Mesendoderm (in vitro differentiated cells): ENCODE data around the gene ZNF595.
"Not testable (repeated sequence)": the region's sequence is repeated elsewhere in the genome, so short reads cannot be mapped to it uniquely, and the experiment has no call there.

Experiments
- DNase-seq: peaks from one replicate; pipeline ENCODE4 v3.0.0; 2013
- H2AK5ac ChIP-seq: 2 replicates; pipeline ENCODE4 v1.6.1; 2013; ENCODE audit warnings: low read length, inconsistent platforms
- H2BK120ac ChIP-seq: 2 replicates; pipeline ENCODE4 v1.6.1; 2013; ENCODE audit warnings: low read depth, mild to moderate bottlenecking, low read length, moderate library complexity, mixed read lengths
- H2BK15ac ChIP-seq: replicated peaks from 2 replicates; pipeline ENCODE4 v1.6.1; 2013; ENCODE audit warnings: low read depth, mild to moderate bottlenecking, moderate library complexity
- H2BK5ac ChIP-seq: 2 replicates; pipeline ENCODE4 v1.6.1; 2013; ENCODE audit warnings: low read length, inconsistent platforms
- H3K18ac ChIP-seq: 2 replicates; pipeline ENCODE4 v1.6.1; 2013; ENCODE audit warnings: mild to moderate bottlenecking, low read length, mixed read lengths
- H3K23ac ChIP-seq: one replicate; pipeline ENCODE4 v1.6.1; 2013; ENCODE audit warnings: low read length
- H3K27ac ChIP-seq: 2 replicates; pipeline ENCODE4 v1.5.1; 2013; ENCODE audit warnings: low read depth, mild to moderate bottlenecking, inconsistent platforms, low read length, moderate library complexity
- H3K27me3 ChIP-seq: 2 replicates; pipeline ENCODE4 v1.6.1; 2013; ENCODE audit warnings: low read length, control low read depth, mild to moderate bottlenecking, inconsistent platforms; ENCODE audit not compliant: insufficient read depth, poor library complexity
- H3K36me3 ChIP-seq: 2 replicates; pipeline ENCODE4 v1.6.1; 2013; ENCODE audit warnings: low read length, inconsistent platforms; ENCODE audit not compliant: control insufficient read depth, insufficient read depth
- H3K4ac ChIP-seq: one replicate; pipeline ENCODE4 v1.6.1; 2013; ENCODE audit warnings: low read depth, mild to moderate bottlenecking, low read length, moderate library complexity
- H3K4me1 ChIP-seq: 2 replicates; pipeline ENCODE4 v1.6.1; 2013; ENCODE audit warnings: low read depth, low read length, inconsistent platforms; ENCODE audit not compliant: control insufficient read depth
- H3K4me2 ChIP-seq: 2 replicates; pipeline ENCODE4 v1.6.1; 2013; ENCODE audit warnings: low read length
- H3K4me3 ChIP-seq: 2 replicates; pipeline ENCODE4 v1.5.1; 2013; ENCODE audit warnings: mild to moderate bottlenecking, low read length
- H3K56ac ChIP-seq: one replicate; pipeline ENCODE4 v1.6.1; 2013; ENCODE audit warnings: low read length
- H3K79me1 ChIP-seq: 2 replicates; pipeline ENCODE4 v1.6.1; 2013; ENCODE audit warnings: low read length, inconsistent platforms
- H3K79me2 ChIP-seq: 2 replicates; pipeline ENCODE4 v1.6.1; 2013; ENCODE audit warnings: mild to moderate bottlenecking, low read length; ENCODE audit not compliant: control insufficient read depth, insufficient read depth
- H3K9ac ChIP-seq: 2 replicates; pipeline ENCODE4 v1.6.1; 2013; ENCODE audit warnings: low read length, inconsistent platforms
- H4K5ac ChIP-seq: one replicate; pipeline ENCODE4 v1.6.1; 2013; ENCODE audit warnings: low read length
- H4K8ac ChIP-seq: one replicate; pipeline ENCODE4 v1.6.1; 2013; ENCODE audit warnings: low read depth, mild to moderate bottlenecking, control low read depth, low read length, moderate library complexity
- WGBS: extraction: QIAGEN DNeasy Blood & Tissue Kit; methylation state at CpG from one replicate; pipeline ENCODE4 v1.1.7; 2013; ENCODE audit warnings: low lambda C conversion rate, missing lambda C conversion rate; ENCODE audit not compliant: insufficient coverage; ENCODE audit errors: extremely low coverage; 5-methylcytosine and 5-hydroxymethylcytosine counted together

The ZNF595 gene

GRCh38 chr4:18589-18988, 34.5 kb upstream of the ZNF595 start:
- not testable (repeated sequence) for DNase-seq, H3K4me3 ChIP-seq, H2AK5ac ChIP-seq, H2BK15ac ChIP-seq, H4K5ac ChIP-seq, H2BK120ac ChIP-seq, H3K56ac ChIP-seq, H3K36me3 ChIP-seq, H3K23ac ChIP-seq, H3K4me1 ChIP-seq, H3K27ac ChIP-seq, H3K79me2 ChIP-seq, H3K18ac ChIP-seq, H3K4me2 ChIP-seq, H3K27me3 ChIP-seq, H3K4ac ChIP-seq, H4K8ac ChIP-seq, H3K79me1 ChIP-seq, H2BK5ac ChIP-seq, H3K9ac ChIP-seq
- no CpG with 5 or more reads among the region's 1 CpG for WGBS

GRCh38 chr4:22882-23281, 30.2 kb upstream of the ZNF595 start:
- H3K79me1 ChIP-seq: not testable (repeated sequence)

GRCh38 chr4:24359-24758, 28.8 kb upstream of the ZNF595 start:
- not testable (repeated sequence) for H3K79me2 ChIP-seq, H3K27ac ChIP-seq, H3K23ac ChIP-seq, H2BK15ac ChIP-seq, H3K9ac ChIP-seq, H2AK5ac ChIP-seq, H3K56ac ChIP-seq, H4K8ac ChIP-seq, H3K36me3 ChIP-seq, H3K4ac ChIP-seq, H2BK5ac ChIP-seq, H3K4me3 ChIP-seq, H3K79me1 ChIP-seq, DNase-seq, H3K18ac ChIP-seq, H3K27me3 ChIP-seq, H2BK120ac ChIP-seq, H4K5ac ChIP-seq, H3K4me1 ChIP-seq, H3K4me2 ChIP-seq
- WGBS: no CpG with 5 or more reads among the region's 1 CpG

More at GRCh38 chr4:22882-23281, 30.2 kb upstream of the ZNF595 start:
- not testable (repeated sequence) for H2BK15ac ChIP-seq, H3K27me3 ChIP-seq, H3K4ac ChIP-seq, H3K56ac ChIP-seq, H2BK120ac ChIP-seq, H3K4me2 ChIP-seq, H3K4me1 ChIP-seq, H4K5ac ChIP-seq, H3K18ac ChIP-seq, H3K79me2 ChIP-seq, DNase-seq, H4K8ac ChIP-seq, H3K27ac ChIP-seq, H3K4me3 ChIP-seq, H2BK5ac ChIP-seq, H3K23ac ChIP-seq, H3K9ac ChIP-seq, H3K36me3 ChIP-seq, H2AK5ac ChIP-seq
- WGBS: no CpG with 5 or more reads among the region's 2 CpGs

DNA sequence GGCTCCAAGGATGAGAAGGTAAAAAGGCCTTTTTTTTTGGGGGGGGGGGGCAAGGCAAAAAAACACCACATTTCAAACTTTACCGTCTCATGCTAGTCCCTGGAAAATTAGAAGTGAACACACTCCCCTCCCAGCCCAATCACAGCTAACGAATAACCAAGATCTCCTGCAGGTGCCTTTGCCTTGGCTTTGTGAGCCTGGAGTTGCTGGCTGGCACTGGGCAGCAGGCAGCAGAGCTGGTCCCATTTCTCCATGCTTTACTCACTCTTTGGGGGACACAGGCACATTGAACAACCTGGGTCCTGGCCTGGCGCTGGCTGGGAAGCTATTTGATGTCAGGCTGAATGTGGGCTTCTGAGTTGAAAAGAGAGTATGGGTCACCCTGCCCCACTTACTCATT, 25.6 kb upstream of the ZNF595 start:
- H3K4me3 ChIP-seq, H3K23ac ChIP-seq, H4K5ac ChIP-seq, H2BK120ac ChIP-seq, H3K56ac ChIP-seq, H3K18ac ChIP-seq, H2BK15ac ChIP-seq, H3K4me1 ChIP-seq, DNase-seq, H3K27ac ChIP-seq, H3K4ac ChIP-seq, H3K79me1 ChIP-seq, H3K9ac ChIP-seq, H3K27me3 ChIP-seq, H4K8ac ChIP-seq, H2BK5ac ChIP-seq, H3K79me2 ChIP-seq, H3K4me2 ChIP-seq, H2AK5ac ChIP-seq, H3K36me3 ChIP-seq: not testable (repeated sequence)
- no CpG with 5 or more reads among the region's 3 CpGs for WGBS

DNA sequence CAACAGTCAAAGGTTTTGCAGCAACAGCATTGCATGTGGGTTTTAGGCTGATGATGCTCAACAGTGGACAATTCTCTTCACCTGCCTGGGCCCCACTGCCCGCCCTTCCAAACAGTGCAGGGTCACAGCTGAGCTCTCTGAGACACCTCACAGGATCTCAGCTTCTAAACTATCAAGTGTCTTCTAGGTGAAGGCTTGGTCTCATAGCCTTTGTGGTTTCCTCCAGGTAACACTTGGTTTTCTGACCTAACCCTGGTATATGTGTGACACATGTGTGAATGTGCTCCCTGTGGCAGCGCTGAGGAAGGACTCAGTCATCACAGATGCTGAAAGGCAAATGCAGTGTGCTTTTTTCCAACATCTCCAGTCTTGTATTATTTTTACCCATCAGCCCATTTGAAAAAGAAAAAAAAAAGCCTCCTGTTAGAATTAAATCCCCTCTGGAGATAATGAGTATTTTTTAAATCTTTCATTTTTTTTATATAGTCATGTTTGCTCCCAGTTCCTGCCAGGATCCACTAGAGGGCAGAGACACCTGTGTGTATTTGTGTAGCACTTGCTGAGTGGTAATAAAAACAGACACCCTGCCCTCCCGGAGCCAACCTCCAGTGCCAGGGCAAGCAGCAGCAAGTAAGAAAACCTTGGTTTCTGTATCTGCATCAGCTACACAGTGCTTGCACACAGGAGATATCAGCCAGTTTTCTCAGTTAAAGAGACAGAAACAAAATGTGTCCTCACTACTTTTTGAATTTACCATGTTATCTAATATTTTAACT, 24.2 kb upstream of the ZNF595 start:
- H3K4me3 ChIP-seq, H3K4me2 ChIP-seq, H3K27me3 ChIP-seq, H4K8ac ChIP-seq, H3K79me1 ChIP-seq, H2BK120ac ChIP-seq, H3K4me1 ChIP-seq, H3K18ac ChIP-seq, H3K56ac ChIP-seq, H2BK15ac ChIP-seq, H3K9ac ChIP-seq, H2BK5ac ChIP-seq, H3K36me3 ChIP-seq, DNase-seq, H4K5ac ChIP-seq, H3K27ac ChIP-seq, H2AK5ac ChIP-seq, H3K79me2 ChIP-seq, H3K23ac ChIP-seq, H3K4ac ChIP-seq: not testable (repeated sequence)
- no CpG with 5 or more reads among the region's 3 CpGs for WGBS

DNA sequence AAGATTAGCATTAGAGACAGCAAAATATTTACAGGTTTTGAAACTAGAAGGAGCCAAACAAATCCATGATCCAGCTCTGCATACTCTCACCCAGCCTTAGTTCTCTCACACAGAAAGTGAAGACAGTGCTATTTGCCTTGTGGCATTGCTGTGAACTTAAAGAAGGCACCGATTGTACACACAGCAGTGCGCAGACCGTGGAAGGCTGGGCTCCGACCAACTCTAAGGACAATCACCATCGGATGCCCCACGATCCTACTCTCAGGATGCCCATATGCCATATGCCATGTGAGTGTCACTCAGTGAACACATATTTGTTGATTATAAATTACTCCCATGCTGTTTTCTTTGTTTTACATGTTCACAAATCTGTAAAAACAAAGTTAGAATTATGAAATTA, 19.8 kb upstream of the ZNF595 start:
- H3K9ac ChIP-seq, H3K18ac ChIP-seq, H2AK5ac ChIP-seq, H3K4me1 ChIP-seq, H3K4me2 ChIP-seq, H4K8ac ChIP-seq, H3K4me3 ChIP-seq, H2BK120ac ChIP-seq, H2BK5ac ChIP-seq, H3K27ac ChIP-seq, DNase-seq, H3K79me1 ChIP-seq, H3K27me3 ChIP-seq, H4K5ac ChIP-seq, H2BK15ac ChIP-seq, H3K56ac ChIP-seq, H3K4ac ChIP-seq, H3K36me3 ChIP-seq, H3K79me2 ChIP-seq, H3K23ac ChIP-seq: not testable (repeated sequence)
- no CpG with 5 or more reads among the region's 6 CpGs for WGBS
